ENCODE measurements around the gene BAIAP2L1.

DNA sequence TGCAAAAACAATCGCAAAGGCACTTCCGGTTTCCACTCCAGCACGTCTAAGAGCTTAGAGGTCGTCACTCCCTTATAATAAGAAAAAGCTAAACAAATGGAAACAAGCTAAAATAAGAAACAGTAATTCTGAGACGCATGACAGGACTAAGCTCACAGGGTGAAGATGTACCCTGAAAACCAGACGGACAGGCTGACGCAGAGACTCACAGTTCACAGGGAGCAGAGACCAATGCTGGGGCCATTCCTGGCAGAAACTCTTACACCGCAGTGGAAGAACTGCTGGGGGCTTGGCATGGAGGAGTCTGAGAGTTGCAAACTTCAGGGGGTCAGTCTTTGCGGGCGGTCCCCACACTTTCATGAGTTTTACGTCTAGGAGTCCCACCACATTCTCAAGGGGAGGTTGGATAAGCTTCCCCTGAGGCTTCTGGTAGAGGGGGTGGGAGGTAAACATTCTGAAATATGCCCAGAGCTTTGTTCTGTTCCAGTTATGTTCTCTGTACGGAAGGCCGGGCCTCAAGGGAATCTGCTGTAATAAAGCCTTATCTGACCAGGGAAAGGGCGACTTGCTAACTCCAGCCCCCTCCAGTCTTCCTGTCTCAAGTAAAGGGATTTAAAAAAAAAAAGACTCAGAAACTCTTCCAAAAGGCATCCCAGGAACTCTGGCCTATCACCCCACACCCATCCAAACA lies 71.6 kb downstream of the BAIAP2L1 start:
- no peak for TF ChIP-seq TAF1 (IDR thresholded peaks at IDR 0.05; ENCODE audit: low read depth)
- no peak for TF ChIP-seq CREB1 (IDR thresholded peaks at IDR 0.05; ENCODE audit: low read depth)
